ENCODE data around the gene RNF224. TPM values are rescaled to one million over a fixed set of nuclear protein-coding genes. Genes with fewer than 3 reads are reported as not detected.
A peak's percentile ranks its signal among the peaks of the same experiment; 100 is the strongest.

RNF224 gene
- total RNA-seq, 1 experiment from 2014 or later: 3.9 TPM

DNA sequence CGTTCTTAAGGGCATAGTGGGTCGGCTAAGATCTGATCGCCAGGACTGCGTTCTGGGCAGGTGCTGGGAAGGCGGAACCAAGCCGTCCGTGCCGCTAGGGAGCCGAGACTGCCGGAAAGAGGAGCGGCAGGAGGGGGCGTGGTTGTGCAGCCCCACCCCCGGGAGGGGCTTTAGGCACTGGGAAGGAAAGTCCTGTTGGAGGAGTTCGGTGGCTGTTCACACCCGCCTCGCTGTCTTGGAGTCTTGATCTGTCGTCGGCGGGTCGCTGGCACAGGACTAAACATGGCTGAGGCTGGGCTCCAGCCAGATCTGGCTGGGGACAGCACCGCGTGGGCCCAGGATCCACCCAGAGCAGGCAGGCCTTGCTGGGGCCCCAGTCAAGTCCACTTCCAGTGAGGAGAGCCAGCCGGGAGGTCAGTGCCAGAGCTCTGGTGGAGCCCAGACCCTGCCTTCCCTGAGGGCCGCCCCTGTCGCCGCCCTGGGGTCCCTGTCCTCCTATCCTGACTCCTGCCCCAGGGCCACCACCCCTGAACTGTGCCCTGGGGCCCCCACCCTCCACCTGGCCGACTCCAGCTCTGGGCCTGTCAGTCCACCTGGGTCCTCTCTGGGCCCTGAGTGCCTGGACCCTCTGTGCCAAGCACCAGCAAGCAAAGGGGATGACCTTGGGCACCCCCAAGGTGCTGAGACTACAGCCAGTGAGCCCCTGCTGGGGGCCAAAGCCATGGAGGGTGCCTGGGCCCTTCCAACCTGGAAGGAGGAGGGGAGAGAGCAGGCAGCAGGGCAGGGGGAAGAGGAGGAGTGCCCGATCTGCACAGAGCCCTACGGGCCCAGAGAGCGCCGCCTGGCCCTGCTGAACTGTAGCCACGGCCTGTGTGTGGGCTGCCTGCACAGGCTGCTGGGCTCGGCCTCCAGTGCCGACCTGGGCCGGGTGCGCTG, 9.8 kb upstream of the RNF224 start:
- ChIA-PET POLR2A (ENCODE audit: unreplicated experiment) (interaction anchor here (0.5 to 0.7 kb wide), 3 partner anchors 17 to 319 kb away, joined by 3 to 6 read pairs (median 4); no protein-coding TSS in a partner anchor), CTCF (interaction anchor here (0.6 kb wide), 2 partner anchors 170 to 344 kb away, joined by 3 to 11 read pairs; no protein-coding TSS in a partner anchor)
- H3K4me2 ChIP-seq: peak overlapping the region; percentile 72
- peak overlapping the region; percentile 26; the same call in 1 of the 2 replicates for H3K4me3 ChIP-seq
- H3K27ac ChIP-seq: no peak overlapping the region
- no peaks in the 10 kb centered on the region; the same call in 1 of the 2 replicates for H4K20me1 ChIP-seq (ENCODE audit: insufficient read depth)
- DNase-seq: peak; percentile 72 to 97
- H3K79me2 ChIP-seq (ENCODE audit: low read depth): no peaks in the 10 kb centered on the region
- no peaks in the 10 kb centered on the region for H3K9me2 ChIP-seq (ENCODE audit: insufficient read depth)
- H3K4me1 ChIP-seq (replicated peaks; ENCODE audit: insufficient read depth): peaks cover 26% of the 10 kb centered on the region
- peaks cover 28% of the 10 kb centered on the region for H3F3A ChIP-seq (ENCODE audit: insufficient read depth, low read depth)
- no peak overlapping the region for H2AFZ ChIP-seq
- TSS peak; percentile 59 for BruUV-seq (replicated peaks)
- TF ChIP-seq, protein P1, sequence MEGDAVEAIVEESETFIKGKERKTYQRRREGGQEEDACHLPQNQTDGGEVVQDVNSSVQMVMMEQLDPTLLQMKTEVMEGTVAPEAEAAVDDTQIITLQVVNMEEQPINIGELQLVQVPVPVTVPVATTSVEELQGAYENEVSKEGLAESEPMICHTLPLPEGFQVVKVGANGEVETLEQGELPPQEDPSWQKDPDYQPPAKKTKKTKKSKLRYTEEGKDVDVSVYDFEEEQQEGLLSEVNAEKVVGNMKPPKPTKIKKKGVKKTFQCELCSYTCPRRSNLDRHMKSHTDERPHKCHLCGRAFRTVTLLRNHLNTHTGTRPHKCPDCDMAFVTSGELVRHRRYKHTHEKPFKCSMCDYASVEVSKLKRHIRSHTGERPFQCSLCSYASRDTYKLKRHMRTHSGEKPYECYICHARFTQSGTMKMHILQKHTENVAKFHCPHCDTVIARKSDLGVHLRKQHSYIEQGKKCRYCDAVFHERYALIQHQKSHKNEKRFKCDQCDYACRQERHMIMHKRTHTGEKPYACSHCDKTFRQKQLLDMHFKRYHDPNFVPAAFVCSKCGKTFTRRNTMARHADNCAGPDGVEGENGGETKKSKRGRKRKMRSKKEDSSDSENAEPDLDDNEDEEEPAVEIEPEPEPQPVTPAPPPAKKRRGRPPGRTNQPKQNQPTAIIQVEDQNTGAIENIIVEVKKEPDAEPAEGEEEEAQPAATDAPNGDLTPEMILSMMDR (conservative IDR thresholded peaks at IDR 0.05): no peak
- TF ChIP-seq EZH2 (IDR thresholded peaks at IDR 0.05; ENCODE audit: low read depth): no peak
- intact Hi-C loops (cut with micrococcal nuclease; ENCODE audit: unreplicated experiment): loop anchor here (1.0 to 2.0 kb wide), 2 partner anchors 17 to 28 kb away; partner anchors contain the start of gene TPRN
- no peaks in the 10 kb centered on the region for H3K36me3 ChIP-seq (ENCODE audit: low read depth)
- H3K9me3 ChIP-seq (ENCODE audit: insufficient read depth, low read depth): no peaks in the 10 kb centered on the region
- H3K27me3 ChIP-seq (ENCODE audit: insufficient read depth, low read depth): no peaks in the 10 kb centered on the region

DNA sequence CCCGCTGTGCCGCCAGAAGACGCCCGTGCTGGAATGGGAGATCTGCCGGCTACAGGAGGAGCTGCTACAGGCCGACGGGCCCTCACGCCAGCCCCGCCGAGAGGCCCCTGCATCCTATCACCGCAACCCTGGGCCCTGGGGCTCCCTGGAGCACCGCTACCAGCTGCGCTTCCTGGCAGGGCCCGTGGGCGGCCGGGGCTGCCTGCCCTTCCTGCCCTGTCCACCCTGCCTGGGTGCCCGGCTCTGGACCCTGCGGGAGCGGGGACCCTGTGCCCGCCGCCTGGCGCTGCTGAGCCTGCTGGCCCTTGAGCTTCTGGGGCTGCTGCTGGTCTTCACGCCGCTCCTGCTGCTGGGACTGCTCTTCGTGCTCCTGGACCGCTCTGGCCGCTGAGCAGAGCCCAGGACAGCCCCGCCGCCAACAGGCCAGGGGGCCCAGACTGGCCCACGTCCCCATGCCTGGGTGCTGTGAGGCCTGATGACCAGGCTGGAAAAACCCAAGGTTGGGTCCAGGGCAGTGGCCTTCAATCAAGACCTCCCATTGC, 9.0 kb upstream of the RNF224 start:
- Histone ChIP-seq H3K79me2 (ENCODE audit: low read depth) (no peaks in the 10 kb centered on the region), H3K9me2 (ENCODE audit: insufficient read depth) (no peaks in the 10 kb centered on the region), H3K27me3 (ENCODE audit: insufficient read depth, low read depth) (no peaks in the 10 kb centered on the region), H4K20me1 (ENCODE audit: insufficient read depth) (no peaks in the 10 kb centered on the region; the same call in 1 of the 2 replicates), H3K36me3 (ENCODE audit: low read depth) (no peaks in the 10 kb centered on the region), H3K4me2 (peak overlapping the region; percentile 72), H3K9me3 (ENCODE audit: insufficient read depth, low read depth) (no peaks in the 10 kb centered on the region), H3F3A (ENCODE audit: insufficient read depth, low read depth) (peaks cover 31% of the 10 kb centered on the region), H3K27ac (0 out of 2 replicates have a peak overlapping the region, but pooled peaks have one; percentile 2), H3K4me1 (replicated peaks; ENCODE audit: insufficient read depth) (peaks cover 26% of the 10 kb centered on the region), H2AFZ (no peak overlapping the region), H3K4me3 (no peak overlapping the region; the same call in 1 of the 2 replicates)
- POLR2A ChIA-PET (ENCODE audit: unreplicated experiment): interaction anchor here (0.7 kb wide), 1 partner anchor 370 kb away, joined by 3 read pairs; no protein-coding TSS in a partner anchor
- no peak for TF ChIP-seq EZH2 (IDR thresholded peaks at IDR 0.05; ENCODE audit: low read depth)
- TF ChIP-seq, protein P1 (conservative IDR thresholded peaks at IDR 0.05): no peak
- intact Hi-C loops (cut with micrococcal nuclease; ENCODE audit: unreplicated experiment): no loop called here
- no peak for DNase-seq
- CTCF ChIA-PET: no interaction called here
- BruUV-seq (replicated peaks): no TSS peak

DNA sequence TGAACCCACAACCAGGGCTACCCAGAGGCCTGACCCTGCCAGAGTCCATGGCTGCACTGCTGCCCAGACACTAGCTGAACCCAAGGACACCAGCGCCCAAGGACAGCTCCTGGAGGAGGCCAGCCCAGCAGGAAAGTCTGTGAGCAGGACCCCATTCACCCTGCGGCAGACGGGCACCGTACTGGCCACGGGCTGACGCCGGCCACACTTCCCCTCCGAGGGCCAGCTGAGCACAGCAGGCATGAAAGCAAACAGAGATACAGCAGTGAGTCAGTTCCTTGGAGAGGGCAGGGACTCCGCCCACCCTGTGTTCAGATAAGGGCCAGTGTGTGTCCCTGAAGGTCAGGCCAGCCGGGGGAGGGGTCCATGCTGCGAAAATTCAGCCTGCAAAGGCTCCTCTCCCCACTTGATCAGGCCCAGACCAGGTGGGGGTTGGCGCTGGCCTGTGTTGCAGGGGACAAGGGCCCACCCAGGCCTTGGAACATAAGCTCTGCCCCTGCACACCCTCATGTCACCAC, 8.5 kb upstream of the RNF224 start:
- Histone ChIP-seq H3K27ac (0 out of 2 replicates have a peak overlapping the region, but pooled peaks have one; percentile 2), H3K4me2 (peak overlapping the region; percentile 72), H3F3A (ENCODE audit: insufficient read depth, low read depth) (peaks cover 34% of the 10 kb centered on the region), H4K20me1 (ENCODE audit: insufficient read depth) (no peaks in the 10 kb centered on the region; the same call in 1 of the 2 replicates), H2AFZ (no peak overlapping the region), H3K4me3 (no peak overlapping the region; the same call in 1 of the 2 replicates), H3K36me3 (ENCODE audit: low read depth) (no peaks in the 10 kb centered on the region), H3K9me2 (ENCODE audit: insufficient read depth) (no peaks in the 10 kb centered on the region), H3K79me2 (ENCODE audit: low read depth) (no peaks in the 10 kb centered on the region), H3K9me3 (ENCODE audit: insufficient read depth, low read depth) (no peaks in the 10 kb centered on the region), H3K4me1 (replicated peaks; ENCODE audit: insufficient read depth) (peaks cover 27% of the 10 kb centered on the region), H3K27me3 (ENCODE audit: insufficient read depth, low read depth) (no peaks in the 10 kb centered on the region)
- peak; percentile 80 to 82 for DNase-seq
- BruUV-seq (replicated peaks): no TSS peak
- ChIA-PET POLR2A (ENCODE audit: unreplicated experiment) (interaction anchor here (0.6 to 0.7 kb wide), 2 partner anchors 19 to 370 kb away, joined by 3 to 4 read pairs; no protein-coding TSS in a partner anchor), CTCF (no interaction called here)
- TF ChIP-seq, protein P1 (conservative IDR thresholded peaks at IDR 0.05): no peak
- no peak for TF ChIP-seq EZH2 (IDR thresholded peaks at IDR 0.05; ENCODE audit: low read depth)
- intact Hi-C loops (cut with micrococcal nuclease; ENCODE audit: unreplicated experiment): no loop called here

Data from PC-9 (cell line).